RPMI7951 (cell line): Measurements from ENCODE around the gene C3orf22. TPM values are rescaled to one million over a fixed set of nuclear protein-coding genes. Genes with fewer than 3 reads are reported as not detected.

Experiments
- DNase-seq: peaks from one replicate; pipeline ENCODE4 v3.0.0-alpha.2; 2012; ENCODE audit warnings: low read depth
- total RNA-seq: library from RNA; depleted of rRNA; stranded (reverse); fragments of >200 nt; shearing (Covaris generic); gene quantifications from 2 replicates; pipeline ENCODE4 v1.2.3, GENCODE V29; 2014

The C3orf22 gene
- total RNA-seq, 1 experiment from 2014 or later, result not detected

GRCh38 chr3:126556637-126557414 is 1.9 kb downstream of the C3orf22 start:
- DNase-seq, result no peak

GRCh38 chr3:126555795-126556636 is 2.7 kb downstream of the C3orf22 start:
- DNase-seq, result no peak

- DNase-seq, result no peak
Observed at GRCh38 chr3:126554560-126555525, 3.9 kb downstream of the C3orf22 start.

- no peak for DNase-seq
Observed at GRCh38 chr3:126553284-126554084, 5.2 kb downstream of the C3orf22 start.

GRCh38 chr3:126552688-126553283 is 5.9 kb downstream of the C3orf22 start:
- DNase-seq, result no peak

GRCh38 chr3:126551839-126552687 is 6.7 kb downstream of the C3orf22 start:
- no peak for DNase-seq

GRCh38 chr3:126551121-126551838 is 7.5 kb downstream of the C3orf22 start:
- no peak for DNase-seq

- DNase-seq, result no peak
Observed at GRCh38 chr3:126550488-126551051, 8.2 kb downstream of the C3orf22 start.

- DNase-seq, result no peak
Observed at GRCh38 chr3:126549861-126550487, 8.8 kb downstream of the C3orf22 start.

GRCh38 chr3:126548556-126549466 is 9.9 kb downstream of the C3orf22 start:
- no peak for DNase-seq

GRCh38 chr3:126547721-126548120 is 11.0 kb downstream of the C3orf22 start:
- DNase-seq, result no peak

GRCh38 chr3:126546549-126547239 is 12.0 kb downstream of the C3orf22 start:
- no peak for DNase-seq

GRCh38 chr3:126546013-126546412 is 12.7 kb downstream of the C3orf22 start:
- no peak for DNase-seq

- no peak for DNase-seq
Observed at GRCh38 chr3:126545544-126545943, 13.2 kb downstream of the C3orf22 start.

GRCh38 chr3:126544596-126545281 is 14.0 kb downstream of the C3orf22 start:
- no peak for DNase-seq
